ENCODE results near the gene UBE2H. TPM values are rescaled to one million over a fixed set of nuclear protein-coding genes. Genes with fewer than 3 reads are reported as not detected.
"Not testable (repeated sequence)": the region's sequence is repeated elsewhere in the genome, so short reads cannot be mapped to it uniquely, and the experiment has no call there.

The UBE2H gene
- total RNA-seq, 3 donors from 2014 or later: 9.1 to 11.8 (median 11.5) TPM

- Mint-ChIP-seq H3K4me3 (no peak overlapping the region), H3K4me1 (ENCODE audit: low read depth) (peaks cover 55% of the 10 kb centered on the region), H3K9me3 (no peaks in the 10 kb centered on the region), H3K36me3 (ENCODE audit: insufficient read depth) (peaks cover 7% of the 10 kb centered on the region), H3K27me3 (ENCODE audit: low read depth) (no peaks in the 10 kb centered on the region)
- ATAC-seq (no peak), DNase-seq (no peak)
Measured at GRCh38 chr7:129864042-129864441, 88.7 kb downstream of the UBE2H start.

- H3K27me3 Mint-ChIP-seq (ENCODE audit: low read depth): no peaks in the 10 kb centered on the region
- peaks cover 59% of the 10 kb centered on the region for H3K4me1 Mint-ChIP-seq (ENCODE audit: low read depth)
- no peak for DNase-seq
- H3K36me3 Mint-ChIP-seq (ENCODE audit: insufficient read depth): peaks cover 7% of the 10 kb centered on the region
- no peaks in the 10 kb centered on the region for H3K9me3 Mint-ChIP-seq
- no peak overlapping the region for H3K4me3 Mint-ChIP-seq
- ATAC-seq: no peak
Measured at GRCh38 chr7:129862682-129863081, 90.1 kb downstream of the UBE2H start.

GRCh38 chr7:129860784-129861183 lies 92.0 kb downstream of the UBE2H start:
- not testable (repeated sequence) for H3K4me3 Mint-ChIP-seq; H3K27me3 Mint-ChIP-seq (ENCODE audit: low read depth); H3K9me3 Mint-ChIP-seq; H3K36me3 Mint-ChIP-seq (ENCODE audit: insufficient read depth); DNase-seq; ATAC-seq
- H3K4me1 Mint-ChIP-seq (ENCODE audit: low read depth): peaks cover 58% of the 10 kb centered on the region

- DNase-seq (no peak), ATAC-seq (no peak)
- Mint-ChIP-seq H3K27me3 (ENCODE audit: low read depth) (no peaks in the 10 kb centered on the region), H3K4me3 (no peak overlapping the region), H3K4me1 (ENCODE audit: low read depth) (peaks cover 71% of the 10 kb centered on the region), H3K9me3 (no peaks in the 10 kb centered on the region), H3K36me3 (ENCODE audit: insufficient read depth) (peaks cover 3% of the 10 kb centered on the region)
Measured at GRCh38 chr7:129859183-129859582, 93.6 kb downstream of the UBE2H start.

GRCh38 chr7:129858490-129858889 lies 94.3 kb downstream of the UBE2H start:
- Mint-ChIP-seq H3K4me1 (ENCODE audit: low read depth) (peaks cover 78% of the 10 kb centered on the region), H3K27me3 (ENCODE audit: low read depth) (no peaks in the 10 kb centered on the region), H3K9me3 (no peaks in the 10 kb centered on the region), H3K36me3 (ENCODE audit: insufficient read depth) (peaks cover 5% of the 10 kb centered on the region), H3K4me3 (no peak overlapping the region)
- DNase-seq (no peak), ATAC-seq (no peak)

- no peak for DNase-seq
- ATAC-seq: no peak
- H3K4me3 Mint-ChIP-seq: no peak overlapping the region
- H3K9me3 Mint-ChIP-seq: no peaks in the 10 kb centered on the region
- H3K4me1 Mint-ChIP-seq (ENCODE audit: low read depth): peaks cover 71% of the 10 kb centered on the region
- H3K27me3 Mint-ChIP-seq (ENCODE audit: low read depth): no peaks in the 10 kb centered on the region
- peaks cover 9% of the 10 kb centered on the region for H3K36me3 Mint-ChIP-seq (ENCODE audit: insufficient read depth)
Measured at GRCh38 chr7:129857313-129857712, 95.4 kb downstream of the UBE2H start.

- H3K4me3 Mint-ChIP-seq: no peak overlapping the region
- peaks cover 13% of the 10 kb centered on the region for H3K36me3 Mint-ChIP-seq (ENCODE audit: insufficient read depth)
- H3K4me1 Mint-ChIP-seq (ENCODE audit: low read depth): peaks cover 60% of the 10 kb centered on the region
- H3K27me3 Mint-ChIP-seq (ENCODE audit: low read depth): no peaks in the 10 kb centered on the region
- ATAC-seq (no peak), DNase-seq (no peak)
- H3K9me3 Mint-ChIP-seq: no peaks in the 10 kb centered on the region
Measured at GRCh38 chr7:129855935-129856717, 96.6 kb downstream of the UBE2H start.

GRCh38 chr7:129855234-129855673 lies 97.5 kb downstream of the UBE2H start:
- H3K36me3 Mint-ChIP-seq (ENCODE audit: insufficient read depth): peaks cover 10% of the 10 kb centered on the region
- ATAC-seq: no peak
- peaks cover 53% of the 10 kb centered on the region for H3K4me1 Mint-ChIP-seq (ENCODE audit: low read depth)
- no peaks in the 10 kb centered on the region for H3K27me3 Mint-ChIP-seq (ENCODE audit: low read depth)
- H3K4me3 Mint-ChIP-seq: no peak overlapping the region
- DNase-seq: no peak
- H3K9me3 Mint-ChIP-seq: no peaks in the 10 kb centered on the region

- Mint-ChIP-seq H3K4me1 (ENCODE audit: low read depth) (peaks cover 45% of the 10 kb centered on the region), H3K9me3 (no peaks in the 10 kb centered on the region), H3K27me3 (ENCODE audit: low read depth) (no peaks in the 10 kb centered on the region), H3K4me3 (no peak overlapping the region), H3K36me3 (ENCODE audit: insufficient read depth) (peaks cover 10% of the 10 kb centered on the region)
- ATAC-seq: no peak
- no peak for DNase-seq
Measured at GRCh38 chr7:129854401-129854800, 98.4 kb downstream of the UBE2H start.

GRCh38 chr7:129853661-129854268 lies 99.0 kb downstream of the UBE2H start:
- no peak for ATAC-seq
- Mint-ChIP-seq H3K4me1 (ENCODE audit: low read depth) (peaks cover 38% of the 10 kb centered on the region), H3K4me3 (no peak overlapping the region), H3K36me3 (ENCODE audit: insufficient read depth) (peaks cover 10% of the 10 kb centered on the region), H3K27me3 (ENCODE audit: low read depth) (no peaks in the 10 kb centered on the region), H3K9me3 (no peaks in the 10 kb centered on the region)
- DNase-seq: no peak

GRCh38 chr7:129851809-129852208 lies 101.0 kb downstream of the UBE2H start:
- Mint-ChIP-seq H3K27me3 (ENCODE audit: low read depth) (no peaks in the 10 kb centered on the region), H3K4me1 (ENCODE audit: low read depth) (peaks cover 37% of the 10 kb centered on the region), H3K9me3 (no peaks in the 10 kb centered on the region)

GRCh38 chr7:129851174-129851573 lies 101.6 kb downstream of the UBE2H start:
- Mint-ChIP-seq H3K27me3 (ENCODE audit: low read depth) (no peaks in the 10 kb centered on the region), H3K4me3 (no peak overlapping the region), H3K9me3 (no peaks in the 10 kb centered on the region), H3K36me3 (ENCODE audit: insufficient read depth) (peaks cover 14% of the 10 kb centered on the region), H3K4me1 (ENCODE audit: low read depth) (peaks cover 40% of the 10 kb centered on the region)
- DNase-seq (no peak), ATAC-seq (no peak)

More at GRCh38 chr7:129851809-129852208, 101.0 kb downstream of the UBE2H start:
- H3K4me3 Mint-ChIP-seq: no peak overlapping the region
- DNase-seq (no peak), ATAC-seq (no peak)
- H3K36me3 Mint-ChIP-seq (ENCODE audit: insufficient read depth): peaks cover 14% of the 10 kb centered on the region

GRCh38 chr7:129848436-129848835 lies 104.3 kb downstream of the UBE2H start:
- Mint-ChIP-seq H3K36me3 (ENCODE audit: insufficient read depth) (peaks cover 11% of the 10 kb centered on the region), H3K4me1 (ENCODE audit: low read depth) (peaks cover 37% of the 10 kb centered on the region), H3K4me3 (no peak overlapping the region), H3K9me3 (no peaks in the 10 kb centered on the region), H3K27me3 (ENCODE audit: low read depth) (no peaks in the 10 kb centered on the region)
- ATAC-seq (no peak), DNase-seq (no peak)

GRCh38 chr7:129845972-129846327 lies 106.8 kb downstream of the UBE2H start:
- peaks cover 42% of the 10 kb centered on the region for H3K4me1 Mint-ChIP-seq (ENCODE audit: low read depth)
- peaks cover 4% of the 10 kb centered on the region for H3K36me3 Mint-ChIP-seq (ENCODE audit: insufficient read depth)
- no peak for ATAC-seq
- H3K27me3 Mint-ChIP-seq (ENCODE audit: low read depth): no peaks in the 10 kb centered on the region
- no peak overlapping the region for H3K4me3 Mint-ChIP-seq
- H3K9me3 Mint-ChIP-seq: no peaks in the 10 kb centered on the region
- DNase-seq: no peak
